DMS79 (cell line): ENCODE results near the gene BCL2L12.

Experiments
- DNase-seq: peaks from one replicate; lab custom pipeline; 2025; lab: John Stamatoyannopoulos, UW

The BCL2L12 gene

DNA sequence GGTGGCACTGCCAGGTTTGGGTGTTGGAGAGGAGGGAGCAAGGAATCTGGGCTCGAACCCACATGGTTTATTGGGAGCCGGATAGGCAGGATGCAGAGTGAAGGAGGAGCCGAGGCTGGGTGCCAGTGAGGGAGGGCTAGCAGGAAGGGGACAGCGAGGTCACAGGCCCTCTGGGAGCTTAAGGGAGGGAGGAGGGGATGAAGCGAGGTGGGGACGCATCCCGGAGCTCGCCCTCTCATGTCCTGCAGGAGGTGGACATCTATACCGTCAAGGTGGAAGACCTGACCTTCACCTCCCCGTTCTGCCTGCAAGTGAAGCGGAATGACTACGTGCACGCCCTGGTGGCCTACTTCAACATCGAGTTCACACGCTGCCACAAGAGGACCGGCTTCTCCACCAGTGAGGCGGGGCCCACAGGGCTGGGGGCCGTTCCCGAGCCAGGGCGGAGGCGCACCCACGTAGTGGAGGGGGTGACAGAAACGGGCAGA lies 20.2 kb downstream of the BCL2L12 start:
- no peak for DNase-seq

DNA sequence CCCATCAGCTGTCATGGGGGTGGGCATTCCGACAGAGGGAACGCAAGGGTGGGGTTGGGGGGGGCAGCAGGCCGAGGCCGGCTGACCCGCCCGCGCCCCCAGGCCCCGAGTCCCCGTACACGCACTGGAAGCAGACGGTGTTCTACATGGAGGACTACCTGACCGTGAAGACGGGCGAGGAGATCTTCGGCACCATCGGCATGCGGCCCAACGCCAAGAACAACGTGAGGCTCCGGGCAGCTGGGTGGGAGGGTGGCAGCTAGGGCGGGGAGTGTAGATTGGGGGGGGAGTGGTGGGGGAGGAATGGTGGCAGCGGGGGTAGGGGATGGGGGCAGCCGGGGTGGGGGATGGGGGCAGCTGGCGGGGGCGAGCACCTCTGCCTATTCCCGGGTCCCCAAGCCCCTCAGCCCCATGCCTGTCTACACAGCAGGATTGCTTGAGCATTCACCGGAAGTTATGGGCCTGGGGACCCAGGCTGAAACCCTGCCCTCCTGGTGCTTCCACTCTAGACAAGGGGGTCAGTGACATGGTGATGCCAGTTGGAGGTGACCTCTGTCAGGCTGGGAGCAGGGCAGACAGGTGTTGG lies 20.9 kb downstream of the BCL2L12 start:
- no peak for DNase-seq

DNA sequence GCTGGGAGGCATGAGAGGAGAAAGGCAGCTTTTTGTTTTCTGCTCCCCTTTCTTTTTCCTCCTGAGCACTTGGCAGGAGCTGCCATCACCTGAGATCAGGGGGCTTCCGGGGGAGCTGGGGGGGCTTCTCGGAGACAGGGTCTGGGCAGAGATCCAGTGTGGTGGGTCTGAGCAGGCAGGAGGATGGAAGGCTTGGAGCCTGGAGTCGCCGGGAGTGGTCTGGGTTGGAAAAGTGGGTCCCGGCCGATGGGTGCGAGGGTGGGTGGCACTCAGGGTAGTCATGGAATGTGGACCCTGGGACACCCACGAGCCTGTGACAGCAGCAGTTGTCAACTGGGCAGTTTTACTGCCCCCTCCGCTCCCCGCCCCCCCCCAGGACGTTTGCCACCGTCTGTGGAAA lies 21.4 kb downstream of the BCL2L12 start:
- no peak for DNase-seq

DNA sequence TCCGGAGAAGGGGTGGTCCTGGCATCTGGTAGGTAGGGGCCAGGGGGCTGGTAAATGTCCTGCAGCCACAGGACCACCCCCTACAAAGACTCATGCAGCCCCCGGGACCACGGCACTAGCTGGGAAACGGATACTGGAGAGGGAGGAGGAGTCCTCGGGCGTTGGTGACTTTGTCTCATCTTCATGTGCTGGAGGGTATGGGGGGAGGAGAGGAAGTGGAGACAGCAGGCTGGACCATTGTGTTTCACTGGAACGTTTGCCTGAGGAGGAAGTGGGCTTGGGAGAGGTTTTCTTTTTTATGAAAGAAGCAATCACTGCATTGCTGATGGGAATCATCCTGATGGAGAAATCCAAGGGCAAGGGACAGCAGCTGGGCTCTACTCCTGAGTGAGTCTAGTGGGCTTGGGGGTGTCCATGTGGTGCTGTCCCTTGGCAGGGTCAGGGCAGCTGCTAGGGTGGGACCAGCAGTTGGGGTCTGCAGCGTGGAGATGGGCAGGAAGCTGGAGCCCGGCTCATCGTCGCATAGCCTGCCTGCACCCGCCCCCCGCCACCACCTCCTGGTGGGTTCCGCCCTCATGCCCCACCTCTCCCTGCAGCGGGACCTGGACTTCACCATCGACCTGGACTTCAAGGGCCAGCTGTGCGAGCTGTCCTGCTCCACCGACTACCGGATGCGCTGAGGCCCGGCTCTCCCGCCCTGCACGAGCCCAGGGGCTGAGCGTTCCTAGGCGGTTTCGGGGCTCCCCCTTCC lies 22.0 kb downstream of the BCL2L12 start:
- DNase-seq, result no peak

DNA sequence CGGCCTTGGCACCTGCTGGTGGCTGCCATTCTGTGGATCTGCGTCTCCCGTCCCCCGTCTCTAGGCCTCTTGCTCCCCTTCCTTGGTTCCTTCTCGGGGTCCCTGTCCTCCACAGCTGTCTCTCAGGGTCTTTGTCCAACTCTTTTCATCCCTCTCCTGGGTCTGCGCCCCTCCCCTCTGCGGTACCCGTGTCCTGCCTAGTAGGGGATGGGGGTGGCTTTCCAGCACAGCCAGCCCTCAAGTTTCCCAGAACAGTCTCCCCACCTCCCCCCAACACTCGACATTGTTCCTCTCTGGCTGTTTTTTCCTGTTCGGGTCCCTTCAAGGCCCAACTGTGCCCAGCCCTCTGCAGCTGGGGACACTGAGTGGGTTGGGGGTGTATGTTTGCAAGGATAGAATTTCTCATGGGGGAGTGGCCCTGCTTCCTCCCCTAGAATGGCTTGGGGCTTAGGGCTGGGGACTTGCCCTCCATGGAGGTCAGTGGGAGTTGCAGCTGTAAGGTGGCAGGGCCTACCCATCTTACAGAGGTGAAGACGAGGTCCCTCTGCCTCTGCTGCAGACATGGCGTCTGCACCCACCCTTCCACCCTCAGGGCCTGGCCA lies 22.9 kb downstream of the BCL2L12 start:
- no peak for DNase-seq

DNA sequence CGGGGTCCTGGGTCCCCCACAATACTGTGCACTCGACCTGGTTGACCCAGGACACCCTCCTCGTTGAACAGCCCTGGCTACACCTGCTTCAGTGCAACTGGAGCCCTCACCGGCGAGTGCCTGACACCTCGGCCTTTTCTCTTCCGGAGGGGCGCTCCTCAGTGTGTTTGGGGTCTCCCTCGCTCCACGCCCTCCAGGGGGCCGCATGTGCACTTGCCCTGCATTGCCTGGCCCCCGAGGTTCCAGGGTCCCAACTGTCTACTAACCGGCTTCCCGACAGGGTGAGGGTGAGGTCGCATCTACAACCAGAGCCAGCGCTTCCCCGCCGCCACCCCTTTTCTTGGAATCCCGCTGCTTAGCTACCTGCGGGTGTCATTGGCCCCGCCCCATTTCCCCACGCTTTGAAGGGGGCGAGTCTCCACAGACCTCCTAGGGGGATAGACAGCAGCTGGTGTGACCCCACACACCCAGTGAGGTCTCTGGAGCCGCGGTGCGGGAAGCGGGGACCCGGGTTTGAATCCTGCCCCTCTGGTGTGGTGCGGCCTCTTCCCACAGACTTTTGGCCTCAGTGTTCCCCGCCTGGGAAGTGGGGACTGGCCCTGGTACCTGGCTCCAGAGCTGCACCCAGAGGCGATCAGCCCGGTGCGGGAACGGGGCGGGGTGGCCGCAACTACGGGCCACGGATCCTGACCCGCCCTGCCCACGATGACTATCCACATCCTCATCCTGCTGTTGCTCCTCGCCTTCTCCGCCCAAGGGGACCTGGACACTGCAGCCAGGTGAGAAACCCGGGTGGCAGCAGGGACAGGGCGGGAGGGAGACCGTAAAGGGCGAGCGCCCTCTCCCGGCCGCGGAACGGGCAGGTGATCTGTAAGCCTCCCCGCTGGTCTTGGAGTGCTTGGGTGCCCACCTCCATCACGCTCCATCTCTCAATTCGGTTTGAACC lies 23.7 kb downstream of the BCL2L12 start, which contains the start of gene ADM5:
TSS of gene ADM5 (plus strand) at position 462 of the 946 bp plus-strand sequence. CDS start at position 706, 244 bp downstream.
- peak; percentile 51 for DNase-seq

DNA sequence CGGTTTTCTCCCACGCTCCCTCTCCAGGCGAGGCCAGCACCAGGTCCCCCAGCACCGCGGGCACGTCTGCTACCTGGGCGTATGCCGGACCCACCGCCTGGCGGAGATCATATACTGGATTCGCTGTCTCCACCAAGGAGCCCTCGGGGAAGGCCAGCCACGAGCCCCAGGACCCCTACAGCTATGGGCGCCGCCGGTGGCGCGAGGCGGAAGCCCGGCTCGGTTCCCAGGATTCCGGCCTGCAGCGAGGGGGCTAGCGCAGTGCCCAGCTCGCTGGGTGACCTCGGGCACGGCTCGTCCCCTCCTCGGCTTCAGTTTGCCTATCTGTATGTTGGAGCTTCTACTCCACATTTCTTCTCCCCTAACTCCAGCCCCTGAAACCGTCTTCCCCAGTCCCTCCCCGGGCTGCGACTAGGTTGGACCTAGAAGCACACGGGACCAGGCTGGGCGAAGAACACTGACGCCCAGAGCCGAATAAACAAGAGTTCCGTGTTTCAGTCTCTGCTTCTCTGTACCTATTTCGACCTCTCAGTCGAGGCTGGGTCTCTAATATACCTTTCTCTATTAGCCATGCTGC lies 24.4 kb downstream of the BCL2L12 start:
- no peak for DNase-seq

DNA sequence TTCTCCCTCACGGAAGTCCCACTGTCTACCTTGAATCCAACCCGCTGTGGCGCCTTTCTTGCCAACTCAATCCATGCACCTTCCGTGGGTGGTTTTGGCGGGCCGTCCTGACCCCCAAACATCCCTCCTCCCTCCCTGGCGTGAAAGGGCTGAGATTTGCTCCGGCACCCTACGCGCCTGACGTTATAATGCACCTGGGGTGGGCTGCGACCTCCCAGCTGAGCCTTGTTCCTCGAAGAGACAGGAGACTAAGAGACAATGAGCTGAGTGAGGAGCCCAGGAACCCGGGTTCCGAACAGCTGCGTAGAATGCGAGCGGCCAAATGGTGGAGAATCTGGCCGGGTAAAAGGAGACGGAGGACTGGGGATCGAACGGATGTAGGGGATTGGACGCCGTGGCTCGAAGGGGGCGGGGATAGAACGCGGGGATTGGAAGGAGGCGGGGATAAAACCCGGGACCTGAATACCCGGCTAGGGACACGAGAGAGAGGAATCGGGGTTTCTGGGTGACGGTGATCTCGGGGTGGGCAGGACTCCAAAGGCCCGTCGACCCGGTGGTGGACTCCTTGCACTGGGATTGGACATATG lies 25.0 kb downstream of the BCL2L12 start, which contains the start of gene CPT1C:
TSS of gene CPT1C (plus strand) at position 461 of the 587 bp plus-strand sequence. CDS start 1,137 bp downstream, outside the sequence.
- DNase-seq, result peak; percentile 91

DNA sequence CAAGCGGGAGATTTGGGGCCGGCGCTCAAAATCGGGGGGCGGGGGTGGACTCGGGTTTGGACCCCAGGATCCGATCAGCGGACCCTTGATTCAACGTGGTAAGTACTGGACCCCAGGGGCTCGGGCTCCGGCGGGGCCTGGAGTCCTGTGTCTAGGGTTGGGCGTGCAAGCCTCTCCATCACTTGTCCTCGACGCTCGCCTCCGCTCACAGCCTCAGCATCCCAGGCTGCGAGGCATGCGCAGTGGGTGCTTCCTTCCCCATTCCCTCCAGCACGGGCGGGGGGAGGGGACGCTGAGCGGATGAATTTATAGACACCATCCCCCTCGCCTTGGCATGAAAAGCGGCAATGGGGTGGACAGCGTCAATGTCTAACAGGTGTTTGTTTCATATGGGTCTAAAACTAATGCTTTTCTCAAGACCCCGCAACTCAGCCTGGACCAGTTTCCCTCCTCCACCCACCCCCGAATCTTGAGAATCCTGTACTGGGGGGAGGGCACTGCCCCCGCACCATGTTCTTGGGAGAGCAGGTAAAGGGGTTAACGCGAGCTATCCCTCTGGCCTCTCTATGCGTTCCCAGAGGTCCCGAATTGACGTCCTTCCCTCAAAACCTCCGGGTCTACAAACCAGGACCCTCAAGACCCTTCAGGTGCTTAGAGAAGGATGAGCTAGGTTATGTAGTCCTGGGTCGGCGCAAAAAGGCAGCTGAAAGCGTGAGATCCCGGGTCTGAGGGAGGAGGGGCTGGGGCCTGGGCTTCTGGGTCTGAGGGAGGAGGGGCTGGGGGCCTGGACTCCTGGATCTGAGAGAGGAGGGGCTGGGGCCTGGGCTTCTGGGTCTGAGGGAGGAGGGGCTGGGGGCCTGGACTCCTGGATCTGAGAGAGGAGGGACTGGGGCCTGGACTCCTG lies 25.8 kb downstream of the BCL2L12 start:
- DNase-seq, result peak; percentile 72

DNA sequence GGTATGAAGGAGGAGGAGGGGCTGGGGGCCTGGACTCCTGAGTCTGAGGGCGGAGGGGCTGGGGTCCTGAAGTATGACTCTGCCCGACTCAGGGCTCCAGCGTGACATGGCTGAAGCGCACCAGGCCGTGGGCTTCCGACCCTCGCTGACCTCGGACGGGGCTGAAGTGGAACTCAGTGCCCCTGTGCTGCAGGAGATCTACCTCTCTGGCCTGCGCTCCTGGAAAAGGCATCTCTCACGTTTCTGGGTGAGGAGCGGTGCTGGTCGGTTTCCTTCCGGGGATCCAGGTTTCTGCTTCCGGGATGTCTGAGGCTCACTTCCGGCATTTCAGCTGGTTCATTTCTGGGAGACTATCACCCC lies 26.4 kb downstream of the BCL2L12 start:
- DNase-seq, result no peak

DNA sequence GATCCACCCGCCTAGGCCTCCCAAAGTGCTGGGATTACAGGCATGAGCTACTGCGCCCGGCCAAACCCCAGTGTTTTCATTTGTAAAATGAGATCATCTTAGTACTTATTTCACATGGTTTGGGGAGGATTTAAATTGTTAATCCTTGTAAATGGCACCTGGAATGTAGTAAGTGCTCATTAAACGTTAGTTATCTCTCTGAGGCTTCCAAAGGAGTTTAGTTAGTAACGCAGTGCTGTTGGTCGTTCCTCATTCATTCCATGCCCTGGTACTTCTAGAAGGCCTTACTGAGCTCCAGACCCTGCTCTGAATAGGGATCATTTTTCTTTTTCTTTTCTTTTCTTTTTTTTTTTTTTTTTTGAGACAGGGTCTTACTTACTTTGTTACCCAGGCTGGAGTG lies 30.4 kb downstream of the BCL2L12 start:
- no peak for DNase-seq

DNA sequence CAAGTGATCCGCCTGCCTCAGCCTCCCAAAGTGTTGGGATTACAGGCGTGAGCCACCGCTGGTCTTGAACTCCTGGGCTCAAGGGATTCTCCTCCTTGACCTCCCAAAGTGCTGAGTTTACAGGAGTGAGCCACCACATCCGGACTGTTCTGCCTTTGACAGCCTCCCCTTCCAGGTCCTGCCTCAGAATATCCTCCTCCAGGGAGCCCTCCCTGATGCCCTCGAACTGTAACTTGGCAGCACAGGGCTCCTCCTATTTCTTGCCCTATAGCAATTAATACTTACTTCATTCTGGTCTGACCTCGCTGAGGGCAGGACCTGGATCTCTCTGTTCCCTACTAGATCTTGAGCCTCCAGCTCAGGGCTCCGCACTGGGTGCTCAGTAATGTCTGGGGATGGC lies 31.1 kb downstream of the BCL2L12 start:
- DNase-seq, result no peak

DNA sequence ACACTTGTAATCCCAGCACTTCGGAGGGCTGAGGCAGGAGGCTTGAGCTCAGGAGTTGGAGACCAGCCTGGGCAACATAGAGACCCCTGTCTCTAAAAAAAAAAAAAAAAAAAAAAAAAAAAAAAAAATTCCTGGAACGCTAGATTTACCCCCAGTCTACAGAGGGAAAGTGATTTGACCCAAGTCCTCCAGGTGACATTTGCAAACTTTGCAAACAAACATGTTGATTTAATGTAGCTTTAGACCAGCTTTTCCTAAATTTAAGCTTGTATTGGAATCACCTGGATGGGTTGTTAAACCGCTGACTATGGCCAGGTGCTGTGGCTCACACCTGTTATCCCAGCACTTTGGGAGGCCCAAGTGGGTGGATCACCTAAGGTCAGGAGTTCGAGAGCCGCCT lies 33.6 kb downstream of the BCL2L12 start:
- DNase-seq, result no peak

DNA sequence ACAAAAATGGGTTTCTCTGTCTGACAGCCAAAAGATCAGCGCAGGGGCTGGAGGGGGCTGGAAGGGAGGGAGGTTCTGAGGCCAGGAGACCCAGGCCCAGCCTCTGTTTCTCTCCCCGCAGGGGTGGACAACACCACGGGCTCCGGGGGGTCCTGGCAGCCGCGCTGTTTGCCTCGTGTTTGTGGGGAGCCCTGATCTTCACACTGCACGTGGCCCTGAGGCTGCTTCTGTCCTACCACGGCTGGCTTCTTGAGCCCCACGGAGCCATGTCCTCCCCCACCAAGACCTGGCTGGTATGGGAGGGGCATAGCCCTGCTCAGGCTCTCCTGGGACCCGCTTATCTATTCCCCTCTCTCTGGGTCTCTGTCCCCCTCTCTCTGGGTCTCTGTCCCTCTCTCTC lies 34.8 kb downstream of the BCL2L12 start:
- no peak for DNase-seq

DNA sequence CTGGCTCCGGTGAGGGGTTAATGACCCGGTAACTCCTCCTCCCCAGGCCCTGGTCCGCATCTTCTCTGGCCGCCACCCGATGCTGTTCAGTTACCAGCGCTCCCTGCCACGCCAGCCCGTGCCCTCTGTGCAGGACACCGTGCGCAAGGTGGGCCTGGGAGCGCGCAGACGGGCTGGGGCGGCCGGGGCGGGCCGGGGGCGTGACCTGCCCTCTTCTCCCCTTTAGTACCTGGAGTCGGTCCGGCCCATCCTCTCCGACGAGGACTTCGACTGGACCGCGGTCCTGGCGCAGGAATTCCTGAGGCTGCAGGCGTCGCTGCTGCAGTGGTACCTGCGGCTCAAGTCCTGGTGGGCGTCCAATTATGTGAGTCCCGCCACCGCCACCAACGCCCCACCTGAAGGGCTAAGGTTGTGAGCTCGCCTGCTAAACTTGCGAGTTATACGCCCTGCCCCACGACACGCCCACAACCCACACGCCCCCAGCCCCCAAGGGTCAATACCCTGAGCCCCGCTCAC lies 35.6 kb downstream of the BCL2L12 start:
- no peak for DNase-seq

DNA sequence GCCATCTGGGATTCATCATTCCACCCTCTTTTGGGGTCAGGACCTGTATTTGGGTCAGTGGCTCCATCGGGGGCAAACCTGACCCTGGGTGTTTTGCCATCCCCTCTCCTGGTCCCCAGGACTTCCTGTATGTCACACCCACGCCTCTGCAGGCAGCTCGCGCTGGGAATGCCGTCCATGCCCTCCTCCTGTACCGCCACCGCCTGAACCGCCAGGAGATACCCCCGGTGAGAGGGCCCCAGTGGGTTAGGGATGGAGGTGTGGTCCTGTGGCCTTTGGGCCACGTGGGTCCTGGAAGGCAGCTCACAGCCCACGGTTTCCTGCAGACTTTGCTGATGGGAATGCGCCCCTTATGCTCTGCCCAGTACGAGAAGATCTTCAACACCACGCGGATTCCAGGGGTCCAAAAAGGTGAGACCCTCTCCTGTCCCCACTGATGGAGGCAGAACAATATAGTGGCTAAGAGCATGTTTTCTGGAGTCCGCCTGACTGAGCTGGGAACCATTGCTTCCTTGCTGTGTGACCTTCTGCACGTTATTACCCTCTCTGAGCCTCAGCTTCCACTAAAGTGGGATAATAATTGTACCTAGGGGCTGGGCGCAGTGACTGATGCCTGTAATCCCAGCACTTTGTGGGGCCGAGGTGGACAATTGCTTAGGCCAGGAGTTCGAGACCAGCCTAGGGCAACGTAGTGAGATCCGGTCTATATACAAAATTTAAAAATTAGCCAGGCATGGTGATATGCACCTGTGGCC lies 39.3 kb downstream of the BCL2L12 start:
- DNase-seq, result no peak

DNA sequence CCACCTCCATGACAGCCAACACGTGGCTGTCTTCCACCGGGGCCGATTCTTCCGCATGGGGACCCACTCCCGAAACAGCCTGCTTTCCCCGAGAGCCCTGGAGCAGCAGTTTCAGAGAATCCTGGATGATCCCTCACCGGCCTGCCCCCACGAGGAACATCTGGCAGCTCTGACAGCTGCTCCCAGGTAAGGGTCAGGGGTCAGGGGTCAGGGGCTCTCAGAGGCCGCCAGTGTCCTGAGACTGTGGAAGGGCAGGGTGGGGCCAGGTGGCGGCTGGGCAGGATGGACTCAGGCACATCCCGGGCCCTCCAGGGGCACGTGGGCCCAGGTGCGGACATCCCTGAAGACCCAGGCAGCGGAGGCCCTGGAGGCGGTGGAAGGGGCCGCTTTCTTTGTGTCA lies 40.2 kb downstream of the BCL2L12 start:
- no peak for DNase-seq

DNA sequence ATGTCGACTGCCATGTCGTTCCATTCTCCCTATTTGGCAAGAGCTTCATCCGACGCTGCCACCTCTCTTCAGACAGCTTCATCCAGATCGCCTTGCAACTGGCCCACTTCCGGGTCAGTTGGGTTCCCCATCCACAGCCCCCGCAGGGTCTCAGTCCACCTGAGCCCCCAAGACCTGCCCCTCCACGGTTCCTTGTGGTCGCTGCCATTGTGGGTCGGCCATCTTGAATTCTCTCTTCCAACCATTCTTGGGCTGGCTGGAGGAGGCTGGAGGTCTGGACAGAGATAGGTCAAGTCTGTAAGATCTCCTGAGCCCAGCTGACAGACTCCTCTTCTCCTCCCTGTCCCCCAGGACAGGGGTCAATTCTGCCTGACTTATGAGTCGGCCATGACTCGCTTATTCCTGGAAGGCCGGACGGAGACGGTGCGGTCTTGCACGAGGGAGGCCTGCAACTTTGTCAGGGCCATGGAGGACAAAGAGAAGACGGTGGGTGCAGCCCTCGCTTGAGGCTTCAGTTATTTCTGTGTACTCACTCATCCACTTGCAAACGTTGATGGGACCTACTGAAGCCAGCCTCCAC lies 44.7 kb downstream of the BCL2L12 start:
- DNase-seq, result no peak

DNA sequence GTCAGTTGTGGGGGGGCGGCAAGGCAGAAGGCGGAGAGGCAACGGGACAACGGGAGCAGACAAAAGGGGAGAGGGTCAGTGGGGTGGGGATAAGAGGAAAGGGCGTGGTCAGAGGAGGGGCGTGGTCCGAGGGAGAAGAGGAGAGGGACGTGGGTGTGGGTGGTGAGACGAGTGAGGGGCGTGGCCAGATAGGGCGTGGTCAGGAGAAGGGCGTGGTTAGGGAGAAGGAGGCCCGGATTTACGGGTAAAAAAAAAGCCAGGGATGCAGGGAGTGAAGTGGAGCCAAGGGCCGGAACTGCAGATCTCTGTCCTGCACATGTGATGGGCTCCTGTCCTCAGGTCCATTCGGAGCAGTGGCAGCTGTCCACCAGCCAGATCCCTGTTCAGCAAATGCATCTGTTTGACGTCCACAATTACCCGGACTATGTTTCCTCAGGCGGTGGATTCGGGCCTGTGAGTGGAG lies 46.7 kb downstream of the BCL2L12 start:
- DNase-seq, result no peak
